Measurements from ENCODE around the gene ACSM5. TPM values are rescaled to one million over a fixed set of nuclear protein-coding genes. Genes with fewer than 3 reads are reported as not detected.
"Not testable (repeated sequence)": the region's sequence is repeated elsewhere in the genome, so short reads cannot be mapped to it uniquely, and the experiment has no call there.

Gene ACSM5
- total RNA-seq, 1 experiment from 2014 or later, result not detected

DNA sequence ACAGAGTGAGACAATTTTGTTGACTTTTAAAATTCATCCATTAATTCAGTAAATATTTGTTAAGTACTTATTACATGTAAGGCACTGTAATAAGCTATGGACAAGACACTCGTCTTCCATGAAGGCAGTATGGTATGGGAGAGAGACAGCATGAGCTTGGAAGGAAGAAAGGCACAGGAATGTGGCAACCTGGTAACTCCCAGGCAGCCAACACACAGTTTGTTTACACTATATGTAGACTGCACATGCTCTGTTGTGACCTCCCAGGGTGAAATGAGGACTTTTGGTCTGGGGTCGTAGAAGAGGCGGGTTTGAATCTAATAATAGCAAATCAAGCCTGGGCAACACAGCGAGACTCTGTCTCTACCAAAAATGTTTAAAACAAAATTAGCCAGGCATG is 51.0 kb downstream of the ACSM5 start:
- H3K27ac ChIP-seq; H3K9me3 ChIP-seq (replicated peaks); DNase-seq; H3K27me3 ChIP-seq; H3K4me3 ChIP-seq; H3K36me3 ChIP-seq; H3K4me1 ChIP-seq: not testable (repeated sequence)

DNA sequence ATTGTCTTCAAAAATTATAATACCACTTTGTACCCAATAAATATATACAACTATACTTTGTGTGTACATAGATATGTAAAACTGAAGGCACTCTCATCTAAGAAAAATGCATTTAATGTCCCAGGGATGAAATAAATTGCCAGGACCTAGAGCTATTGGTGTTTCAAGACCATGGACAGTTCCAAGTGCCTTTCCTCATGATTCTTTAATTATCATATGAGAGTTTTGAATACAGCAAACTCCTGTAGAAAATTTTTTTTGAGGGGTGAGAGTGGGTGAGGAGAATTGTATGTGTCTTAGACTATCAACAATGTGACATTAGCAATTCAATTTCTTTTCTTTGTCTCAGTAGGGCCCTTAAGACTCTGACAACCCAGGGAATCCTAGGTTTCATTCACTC is 59.6 kb downstream of the ACSM5 start:
- not testable (repeated sequence) for DNase-seq; H3K36me3 ChIP-seq; H3K9me3 ChIP-seq (replicated peaks); H3K27me3 ChIP-seq; H3K4me1 ChIP-seq; H3K4me3 ChIP-seq; H3K27ac ChIP-seq

- not testable (repeated sequence) for H3K27me3 ChIP-seq; DNase-seq; H3K27ac ChIP-seq; H3K9me3 ChIP-seq (replicated peaks); H3K4me1 ChIP-seq; H3K36me3 ChIP-seq; H3K4me3 ChIP-seq
Observed at GRCh38 chr16:20469930-20470329, 60.6 kb downstream of the ACSM5 start.

DNA sequence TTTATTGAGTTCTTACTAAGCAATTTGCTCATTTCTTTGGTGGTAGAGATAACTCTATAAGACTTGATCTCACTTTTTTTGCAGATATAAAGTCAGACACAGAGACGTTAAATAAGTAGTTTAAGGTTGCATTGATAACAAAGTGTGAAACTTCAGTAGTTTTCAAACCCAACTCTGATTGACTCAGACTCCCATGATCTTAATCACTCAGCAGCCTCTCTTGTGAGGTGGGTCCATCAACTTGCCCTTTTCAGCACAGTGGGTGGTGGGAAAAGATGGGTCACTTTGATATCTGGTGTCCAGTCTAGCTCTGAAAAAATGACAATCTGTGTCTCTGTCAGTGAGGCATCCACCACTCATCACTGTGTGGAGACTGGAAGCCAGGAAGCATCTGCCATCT is 61.4 kb downstream of the ACSM5 start:
- not testable (repeated sequence) for H3K4me1 ChIP-seq; H3K27me3 ChIP-seq; H3K36me3 ChIP-seq; H3K9me3 ChIP-seq (replicated peaks); DNase-seq; H3K27ac ChIP-seq; H3K4me3 ChIP-seq

GRCh38 chr16:20477188-20477744 is 67.9 kb downstream of the ACSM5 start:
- H3K27ac ChIP-seq; H3K4me1 ChIP-seq; H3K4me3 ChIP-seq; DNase-seq; H3K36me3 ChIP-seq; H3K27me3 ChIP-seq; H3K9me3 ChIP-seq (replicated peaks): not testable (repeated sequence)

DNA sequence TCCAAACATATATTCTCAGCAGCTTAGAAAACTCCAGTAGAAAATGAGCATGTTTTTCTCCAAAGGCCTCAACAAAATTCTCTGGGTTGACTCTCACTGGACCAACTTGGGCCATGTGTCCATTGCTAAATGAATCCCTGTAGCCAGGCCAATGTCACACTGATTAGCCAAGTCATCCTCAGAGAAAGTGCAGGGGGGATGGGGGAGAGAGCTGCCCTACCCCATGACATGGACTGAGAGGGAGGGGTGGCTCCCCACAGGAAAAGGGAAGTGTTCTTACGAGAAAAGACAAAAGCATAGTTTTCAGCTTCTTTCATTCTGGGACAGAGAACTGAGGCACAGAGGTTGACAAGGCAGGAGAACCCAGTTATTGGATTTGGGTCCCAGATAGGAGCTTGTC is 74.7 kb downstream of the ACSM5 start:
- not testable (repeated sequence) for H3K36me3 ChIP-seq; H3K27ac ChIP-seq; H3K27me3 ChIP-seq; H3K9me3 ChIP-seq (replicated peaks); DNase-seq; H3K4me3 ChIP-seq; H3K4me1 ChIP-seq

- DNase-seq, result no peak
- no peaks in the 10 kb centered on the region for H3K4me1 ChIP-seq
- no peak overlapping the region for H3K27ac ChIP-seq
- H3K36me3 ChIP-seq, result no peaks in the 10 kb centered on the region
- no peak overlapping the region for H3K4me3 ChIP-seq
- H3K9me3 ChIP-seq (replicated peaks), result no peaks in the 10 kb centered on the region
- H3K27me3 ChIP-seq, result no peaks in the 10 kb centered on the region
Observed at GRCh38 chr16:20484726-20485125, 75.4 kb downstream of the ACSM5 start.

DNA sequence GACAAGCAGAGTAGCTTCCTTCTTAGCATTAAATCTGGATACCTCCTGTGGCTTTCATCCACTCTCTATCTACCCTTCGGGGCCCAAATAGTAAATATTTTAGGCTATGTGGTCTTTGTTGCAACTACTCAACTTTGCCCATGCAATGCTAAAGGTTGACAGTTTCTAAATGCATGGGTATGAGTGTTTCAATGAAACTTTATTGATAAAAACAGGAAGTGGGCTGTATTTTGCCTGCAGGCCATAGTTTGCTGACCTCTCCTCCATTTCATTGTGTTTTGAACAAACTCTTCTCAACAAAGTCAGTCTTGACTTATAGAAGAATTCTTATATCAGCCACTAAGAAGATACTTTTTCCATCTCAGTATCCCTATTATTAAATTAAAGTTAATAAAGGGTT is 76.1 kb downstream of the ACSM5 start:
- no peaks in the 10 kb centered on the region for H3K4me1 ChIP-seq
- H3K36me3 ChIP-seq, result no peaks in the 10 kb centered on the region
- no peak overlapping the region for H3K4me3 ChIP-seq
- no peaks in the 10 kb centered on the region for H3K9me3 ChIP-seq (replicated peaks)
- H3K27ac ChIP-seq, result no peak overlapping the region
- no peaks in the 10 kb centered on the region for H3K27me3 ChIP-seq
- no peak for DNase-seq

Other genes starting within 250 kb of the ACSM5 start
- not detected in 2 replicates for gene GP2, start 82.0 kb upstream of the ACSM5 start, total RNA-seq (2014; rRNA removed; shearing (Covaris generic))
- not detected in 2 replicates for gene UMOD, start 56.8 kb upstream of the ACSM5 start, total RNA-seq (2014; rRNA removed; shearing (Covaris generic))
- gene PDILT, start 4.8 kb upstream of the ACSM5 start, total RNA-seq (2014; rRNA removed; shearing (Covaris generic)), result not detected in 2 replicates
- not detected in 2 replicates for gene ACSM2A, start 42.0 kb downstream of the ACSM5 start, total RNA-seq (2014; rRNA removed; shearing (Covaris generic))
- gene ACSM2B, start 166.8 kb downstream of the ACSM5 start, total RNA-seq (2014; rRNA removed; shearing (Covaris generic)), result not detected in 2 replicates

All from SJCRH30 (cell line).